Glutamatergic neuron (in vitro differentiated cells): Measurements from ENCODE around the gene FANK1. TPM values are rescaled to one million over a fixed set of nuclear protein-coding genes. Genes with fewer than 3 reads are reported as not detected.

ENCODE experiments used
- DNase-seq: peaks from one replicate; pipeline ENCODE4 v3.0.0; 2022
- H3K27ac Mint-ChIP-seq: one replicate; pipeline ENCODE4 v1.8.0; 2020; ENCODE audit warnings: mild to moderate bottlenecking, mixed read lengths, inconsistent platforms; ENCODE audit not compliant: unreplicated experiment
- H3K27me3 Mint-ChIP-seq: one replicate; pipeline ENCODE4 v1.8.0; 2020; ENCODE audit warnings: mild to moderate bottlenecking, moderate library complexity, mixed read lengths, inconsistent platforms; ENCODE audit not compliant: unreplicated experiment
- H3K36me3 Mint-ChIP-seq: one replicate; pipeline ENCODE4 v1.8.0; 2020; ENCODE audit warnings: mild to moderate bottlenecking, mixed read lengths, inconsistent platforms; ENCODE audit not compliant: unreplicated experiment
- H3K4me1 Mint-ChIP-seq: one replicate; pipeline ENCODE4 v1.8.0; 2020; ENCODE audit warnings: mild to moderate bottlenecking, low read depth, mixed read lengths, inconsistent platforms; ENCODE audit not compliant: unreplicated experiment
- H3K4me3 Mint-ChIP-seq: one replicate; pipeline ENCODE4 v1.8.0; 2020; ENCODE audit warnings: mild to moderate bottlenecking, mixed read lengths, inconsistent platforms; ENCODE audit not compliant: unreplicated experiment
- H3K9me3 Mint-ChIP-seq: one replicate; pipeline ENCODE4 v1.8.0; 2020; ENCODE audit warnings: mild to moderate bottlenecking, moderate library complexity, mixed read lengths, inconsistent platforms; ENCODE audit not compliant: unreplicated experiment
- total RNA-seq: library from RNA; stranded (reverse); fragmentation: NEBNext Ultra II Directional; extraction: Animal tissue kit (Norgen Biotek cat#: 25700); gene quantifications from one replicate; pipeline ENCODE4 v1.2.1, GENCODE V29; 2021; ENCODE audit not compliant: unreplicated experiment
- TF ChIP-seq, protein P1 (sequence below): fragments of 200-600 bp; sonication (generic); IDR thresholded peaks from one replicate; pipeline ENCODE4 v1.5.0; 2021; ENCODE audit not compliant: partially characterized antibody, unreplicated experiment

The FANK1 gene
- total RNA-seq, 1 donor from 2014 or later: 0.59 TPM

DNA sequence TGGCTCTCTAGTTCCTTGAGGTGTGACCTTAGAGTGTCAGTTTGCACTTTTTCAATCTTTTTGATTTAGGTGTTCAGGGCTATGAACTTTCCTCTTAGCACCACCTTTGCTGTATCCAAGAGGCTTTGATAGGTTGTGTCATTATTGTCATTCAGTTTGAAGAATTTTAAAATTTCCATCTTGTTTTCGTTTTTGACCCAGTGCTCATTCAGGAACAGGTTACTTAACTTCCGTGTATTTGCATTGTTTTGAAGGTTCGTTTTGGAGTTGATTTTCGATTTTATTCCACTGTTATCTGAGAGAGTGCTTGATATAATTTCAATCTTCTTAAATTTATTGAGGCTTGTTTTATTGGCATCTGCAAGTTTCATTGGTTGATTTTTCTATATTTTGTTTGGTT is 37.3 kb downstream of the FANK1 start:
- H3K4me3 Mint-ChIP-seq: no peak overlapping the region
- TF ChIP-seq, protein P1, sequence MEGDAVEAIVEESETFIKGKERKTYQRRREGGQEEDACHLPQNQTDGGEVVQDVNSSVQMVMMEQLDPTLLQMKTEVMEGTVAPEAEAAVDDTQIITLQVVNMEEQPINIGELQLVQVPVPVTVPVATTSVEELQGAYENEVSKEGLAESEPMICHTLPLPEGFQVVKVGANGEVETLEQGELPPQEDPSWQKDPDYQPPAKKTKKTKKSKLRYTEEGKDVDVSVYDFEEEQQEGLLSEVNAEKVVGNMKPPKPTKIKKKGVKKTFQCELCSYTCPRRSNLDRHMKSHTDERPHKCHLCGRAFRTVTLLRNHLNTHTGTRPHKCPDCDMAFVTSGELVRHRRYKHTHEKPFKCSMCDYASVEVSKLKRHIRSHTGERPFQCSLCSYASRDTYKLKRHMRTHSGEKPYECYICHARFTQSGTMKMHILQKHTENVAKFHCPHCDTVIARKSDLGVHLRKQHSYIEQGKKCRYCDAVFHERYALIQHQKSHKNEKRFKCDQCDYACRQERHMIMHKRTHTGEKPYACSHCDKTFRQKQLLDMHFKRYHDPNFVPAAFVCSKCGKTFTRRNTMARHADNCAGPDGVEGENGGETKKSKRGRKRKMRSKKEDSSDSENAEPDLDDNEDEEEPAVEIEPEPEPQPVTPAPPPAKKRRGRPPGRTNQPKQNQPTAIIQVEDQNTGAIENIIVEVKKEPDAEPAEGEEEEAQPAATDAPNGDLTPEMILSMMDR: no peak
- no peak for DNase-seq

DNA sequence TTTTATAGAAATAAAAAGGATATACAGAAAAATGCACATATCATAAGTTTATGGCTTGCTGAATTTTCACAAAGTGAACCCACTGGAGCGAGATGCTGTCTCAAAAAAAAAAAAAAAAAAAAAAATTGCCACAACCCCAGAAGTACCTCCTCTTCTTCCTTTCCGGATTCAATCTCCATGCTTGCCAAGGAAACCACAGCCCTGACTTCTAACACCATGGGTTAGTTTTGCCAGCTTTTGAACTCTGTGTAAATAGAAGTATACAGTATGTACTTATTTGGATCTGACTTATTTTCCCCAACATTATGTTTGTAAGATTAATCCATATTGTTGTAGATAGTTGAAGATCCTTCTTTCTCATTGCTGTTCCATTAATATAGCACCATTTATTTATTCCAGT is 40.0 kb downstream of the FANK1 start:
- Mint-ChIP-seq H3K36me3 (no peaks in the 10 kb centered on the region), H3K27ac (no peak overlapping the region), H3K4me1 (no peaks in the 10 kb centered on the region), H3K27me3 (no peaks in the 10 kb centered on the region), H3K9me3 (peaks cover 2% of the 10 kb centered on the region), H3K4me3 (no peak overlapping the region)
- TF ChIP-seq, protein P1: no peak
- DNase-seq: no peak

More for the DNA sequence above, 37.3 kb downstream of the FANK1 start:
- Mint-ChIP-seq H3K4me1 (no peaks in the 10 kb centered on the region), H3K27me3 (no peaks in the 10 kb centered on the region), H3K9me3 (peaks cover 2% of the 10 kb centered on the region), H3K36me3 (no peaks in the 10 kb centered on the region), H3K27ac (no peak overlapping the region)

DNA sequence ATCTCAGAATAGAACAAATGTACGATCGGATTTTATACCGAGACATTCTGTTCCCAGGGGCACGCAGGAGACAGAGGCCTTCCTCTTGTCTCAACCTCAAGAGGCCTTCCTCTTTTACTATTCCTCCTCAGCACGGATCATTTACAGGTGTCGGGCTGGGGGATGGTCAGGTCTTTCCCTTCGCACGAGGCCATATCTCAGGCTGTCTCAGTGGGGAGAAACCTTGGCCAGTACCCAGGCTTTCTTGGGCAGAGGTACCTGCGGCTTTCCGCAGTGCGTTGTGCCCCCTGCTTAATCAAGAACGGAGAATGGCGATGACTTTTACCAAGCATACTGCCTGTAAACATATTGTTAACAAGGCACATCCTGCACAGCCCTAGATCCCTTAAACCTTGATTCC is 44.2 kb downstream of the FANK1 start:
- Mint-ChIP-seq H3K36me3 (peaks cover 4% of the 10 kb centered on the region), H3K4me1 (no peaks in the 10 kb centered on the region), H3K4me3 (no peak overlapping the region), H3K27me3 (no peaks in the 10 kb centered on the region), H3K9me3 (peaks cover 4% of the 10 kb centered on the region), H3K27ac (no peak overlapping the region)
- DNase-seq: no peak
- TF ChIP-seq, protein P1: no peak

DNA sequence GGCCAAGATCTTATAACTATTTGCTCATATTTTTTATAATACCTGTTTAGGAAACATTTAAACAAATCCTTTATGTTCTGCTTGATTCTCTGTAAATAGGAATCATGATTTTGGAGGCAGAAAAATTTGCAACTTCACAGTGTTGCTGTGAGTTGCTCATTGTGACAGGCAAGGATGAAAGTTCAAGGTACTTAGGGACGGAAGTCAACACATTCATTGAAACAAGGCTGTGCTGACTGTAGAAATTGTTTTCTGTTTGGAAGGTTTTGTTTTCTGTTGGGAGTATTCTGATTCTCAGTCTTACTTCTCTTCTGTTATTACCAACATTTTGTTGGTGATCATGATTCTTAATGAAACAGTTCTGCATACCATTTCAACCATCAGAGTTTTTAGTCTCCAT is 54.9 kb downstream of the FANK1 start:
- DNase-seq: no peak
- peaks cover 6% of the 10 kb centered on the region for H3K9me3 Mint-ChIP-seq
- H3K27me3 Mint-ChIP-seq: no peaks in the 10 kb centered on the region
- H3K4me1 Mint-ChIP-seq: no peaks in the 10 kb centered on the region
- H3K4me3 Mint-ChIP-seq: no peak overlapping the region
- no peak overlapping the region for H3K27ac Mint-ChIP-seq
- no peaks in the 10 kb centered on the region for H3K36me3 Mint-ChIP-seq
- TF ChIP-seq, protein P1: no peak

DNA sequence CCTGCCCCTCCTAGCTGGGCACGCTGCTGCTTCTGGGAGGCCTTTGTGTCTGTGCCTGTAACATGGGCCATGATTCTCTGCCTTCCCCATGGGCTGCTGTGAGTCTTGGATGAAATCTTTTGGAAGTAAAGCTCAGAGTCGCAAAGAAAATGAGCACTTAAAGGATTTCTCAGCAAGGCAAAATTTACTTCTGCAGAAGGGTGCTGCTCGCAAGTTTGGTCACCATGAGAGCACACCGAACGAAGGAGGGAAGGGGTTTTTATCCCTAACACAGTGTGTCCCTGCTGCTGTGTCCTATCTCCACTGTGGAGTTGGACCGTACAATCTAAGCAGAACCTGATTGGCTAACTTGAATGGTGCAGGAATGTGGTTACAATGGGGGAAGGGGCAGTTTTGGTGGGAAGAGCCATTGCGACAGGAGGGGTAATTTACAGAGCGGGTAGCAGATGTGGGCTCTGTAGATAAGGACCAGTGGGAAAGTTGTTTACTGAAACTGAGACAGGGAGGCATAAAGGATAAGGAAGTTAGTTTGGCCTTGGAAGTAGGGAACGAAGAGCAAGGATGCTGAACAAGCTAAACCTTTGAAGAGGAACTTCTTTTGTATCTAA is 57.5 kb downstream of the FANK1 start:
- H3K27ac Mint-ChIP-seq: no peak overlapping the region
- no peaks in the 10 kb centered on the region for H3K4me1 Mint-ChIP-seq
- TF ChIP-seq, protein P1: no peak
- H3K36me3 Mint-ChIP-seq: no peaks in the 10 kb centered on the region
- H3K4me3 Mint-ChIP-seq: no peak overlapping the region
- no peaks in the 10 kb centered on the region for H3K27me3 Mint-ChIP-seq
- peaks cover 6% of the 10 kb centered on the region for H3K9me3 Mint-ChIP-seq
- no peak for DNase-seq
